ENCODE results near the gene DLEC1.

The DLEC1 gene

DNA sequence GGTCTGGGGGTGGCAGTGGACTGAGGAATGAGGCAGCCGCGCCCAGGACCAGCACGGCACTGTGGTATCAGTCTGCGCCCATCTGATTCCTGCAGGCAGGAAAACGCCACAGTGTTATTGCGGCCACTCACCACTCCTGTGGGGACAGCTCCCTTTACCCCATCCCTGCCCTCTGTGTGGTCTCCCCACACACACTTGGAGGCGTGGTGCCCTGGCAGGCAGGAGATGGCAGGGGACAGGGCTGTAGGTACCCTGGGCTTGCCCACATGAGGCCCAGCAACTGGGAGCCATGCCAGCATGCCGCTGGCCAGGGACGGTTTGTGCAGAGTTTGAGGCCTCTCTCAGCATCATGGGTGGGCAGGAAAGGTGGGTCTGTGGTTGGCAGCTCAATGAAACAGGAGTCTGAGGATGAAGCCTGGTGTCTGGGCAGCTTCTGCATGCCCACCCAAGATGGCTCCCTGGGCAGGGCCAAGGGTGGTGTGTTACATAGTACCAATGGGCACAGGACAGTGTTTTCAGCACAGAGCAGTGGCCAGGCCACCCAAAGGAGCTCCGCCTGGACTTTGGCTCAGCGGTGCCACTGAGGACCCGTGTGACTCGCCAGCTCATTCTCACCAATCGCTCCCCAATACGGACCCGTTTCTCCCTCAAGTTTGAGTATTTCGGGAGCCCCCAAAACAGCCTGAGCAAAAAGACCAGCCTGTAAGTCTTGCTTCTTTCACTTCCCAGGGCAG lies 70.7 kb downstream of the DLEC1 start:
- Histone ChIP-seq H3K27ac (ENCODE audit: low read depth, low read length) (no peak overlapping the region), H3K9me3 (ENCODE audit: low read length) (peaks cover 4% of the 10 kb centered on the region), H3K4me3 (ENCODE audit: low read depth in 1 of 2, low read length in 2 of 2) (no peak overlapping the region), H3K27me3 (ENCODE audit: control insufficient read depth in 1 of 2, insufficient read depth in 2 of 2, low read length in 2 of 2) (no peaks in the 10 kb centered on the region), H3K9ac (ENCODE audit: low read length) (no peak overlapping the region), H3K36me3 (ENCODE audit: insufficient read depth, low read length) (no peaks in the 10 kb centered on the region), H3K4me1 (ENCODE audit: insufficient read depth, low read length) (no peaks in the 10 kb centered on the region)

DNA sequence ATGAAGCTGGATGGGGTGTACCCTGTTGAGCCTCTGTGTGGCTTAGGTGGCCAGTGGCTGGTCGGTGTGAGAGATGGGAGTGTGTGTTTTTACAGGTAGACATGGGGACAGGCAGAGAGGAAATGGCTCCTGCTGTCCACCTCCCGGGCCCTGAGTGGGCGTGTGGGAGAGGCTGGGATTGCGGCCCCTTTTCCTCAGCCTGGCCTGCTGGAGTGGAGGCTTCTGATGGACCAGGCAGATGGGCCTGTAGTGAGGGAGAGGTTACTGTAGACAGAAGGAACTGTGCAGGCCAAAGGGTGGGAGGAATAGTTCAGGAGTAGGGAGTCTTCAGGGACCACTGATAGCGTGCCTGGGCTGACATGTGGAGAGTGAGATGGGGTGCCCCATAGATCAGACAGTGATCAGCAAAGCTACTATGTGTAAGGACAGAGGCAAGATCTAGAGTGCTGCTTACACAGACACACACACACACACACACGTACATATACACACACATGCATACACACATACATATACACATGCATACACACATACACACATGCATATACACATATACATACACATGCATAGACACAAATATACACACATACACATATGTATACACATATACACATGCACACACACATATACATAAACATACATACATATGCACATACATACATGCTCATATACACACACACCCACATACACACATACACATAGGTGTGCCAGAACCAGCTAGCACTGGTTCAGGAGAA lies 71.5 kb downstream of the DLEC1 start:
- Histone ChIP-seq H3K36me3 (ENCODE audit: insufficient read depth, low read length) (no peaks in the 10 kb centered on the region), H3K9ac (ENCODE audit: low read length) (no peak overlapping the region), H3K27me3 (ENCODE audit: control insufficient read depth in 1 of 2, insufficient read depth in 2 of 2, low read length in 2 of 2) (no peaks in the 10 kb centered on the region), H3K4me3 (ENCODE audit: low read depth in 1 of 2, low read length in 2 of 2) (no peak overlapping the region), H3K27ac (ENCODE audit: low read depth, low read length) (no peak overlapping the region), H3K4me1 (ENCODE audit: insufficient read depth, low read length) (no peaks in the 10 kb centered on the region), H3K9me3 (ENCODE audit: low read length) (peaks cover 4% of the 10 kb centered on the region)

DNA sequence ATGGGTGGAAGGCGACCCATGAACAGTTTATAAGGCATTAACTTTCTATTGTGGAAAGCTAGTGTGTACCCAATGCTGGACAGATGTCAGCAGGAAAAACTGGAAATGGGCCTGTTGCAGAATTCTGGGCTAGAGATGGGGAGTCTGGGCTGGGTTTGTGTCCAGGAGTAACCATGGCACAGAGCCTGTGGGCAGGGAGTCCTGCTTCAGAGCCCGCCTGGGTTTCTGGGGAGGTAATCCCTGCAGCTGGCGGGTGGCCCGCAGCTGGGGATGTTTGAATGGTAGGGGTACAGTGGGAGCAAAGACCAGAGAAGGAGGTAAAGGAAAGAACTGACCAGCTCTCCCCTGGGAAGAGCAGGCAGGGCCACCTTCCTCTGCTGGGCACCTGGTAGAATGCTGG lies 72.2 kb downstream of the DLEC1 start:
- H3K9me3 ChIP-seq (ENCODE audit: low read length) = no peaks in the 10 kb centered on the region
- no peak overlapping the region for H3K27ac ChIP-seq (ENCODE audit: low read depth, low read length)
- no peak overlapping the region for H3K4me3 ChIP-seq (ENCODE audit: low read depth in 1 of 2, low read length in 2 of 2)
- H3K9ac ChIP-seq (ENCODE audit: low read length) = no peak overlapping the region
- H3K27me3 ChIP-seq (ENCODE audit: control insufficient read depth in 1 of 2, insufficient read depth in 2 of 2, low read length in 2 of 2) = no peaks in the 10 kb centered on the region
- no peaks in the 10 kb centered on the region for H3K36me3 ChIP-seq (ENCODE audit: insufficient read depth, low read length)
- no peaks in the 10 kb centered on the region for H3K4me1 ChIP-seq (ENCODE audit: insufficient read depth, low read length)

DNA sequence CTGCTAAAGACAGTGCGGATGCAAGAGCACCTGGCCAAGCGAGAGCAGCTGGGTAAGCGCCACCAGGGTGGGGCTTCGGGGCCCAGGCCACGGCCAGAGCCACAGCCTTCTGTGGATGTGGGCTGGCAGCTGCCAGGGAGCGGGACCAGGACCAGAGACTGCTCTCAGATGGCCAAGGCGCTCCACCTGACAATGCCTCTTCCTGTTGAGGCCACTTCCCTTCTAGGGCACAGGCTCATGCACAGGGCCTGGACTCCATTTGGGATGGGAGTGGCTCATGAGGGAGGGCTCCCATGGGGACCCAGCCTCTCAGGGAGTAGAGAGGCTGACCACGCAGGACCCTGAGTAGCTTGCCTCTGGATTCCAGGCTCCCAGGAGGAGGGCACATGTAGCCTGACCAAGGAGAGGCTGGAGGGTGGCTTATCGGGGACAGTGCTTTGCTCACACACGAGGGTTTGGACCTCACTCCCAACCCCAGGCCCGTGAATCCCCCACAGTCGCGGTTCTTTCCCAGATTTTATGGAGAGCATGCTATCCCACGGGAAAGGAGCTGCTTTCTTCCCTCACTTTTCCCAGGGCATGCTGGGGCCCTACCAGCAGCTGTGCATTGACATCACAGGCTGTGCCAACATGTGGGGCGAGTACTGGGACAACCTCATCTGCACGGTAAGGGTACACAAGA lies 72.8 kb downstream of the DLEC1 start:
- Histone ChIP-seq H3K27me3 (ENCODE audit: control insufficient read depth in 1 of 2, insufficient read depth in 2 of 2, low read length in 2 of 2) (no peaks in the 10 kb centered on the region), H3K4me1 (ENCODE audit: insufficient read depth, low read length) (no peaks in the 10 kb centered on the region), H3K36me3 (ENCODE audit: insufficient read depth, low read length) (no peaks in the 10 kb centered on the region), H3K9ac (ENCODE audit: low read length) (no peak overlapping the region), H3K4me3 (ENCODE audit: low read depth in 1 of 2, low read length in 2 of 2) (no peak overlapping the region), H3K27ac (ENCODE audit: low read depth, low read length) (no peak overlapping the region), H3K9me3 (ENCODE audit: low read length) (no peaks in the 10 kb centered on the region)

DNA sequence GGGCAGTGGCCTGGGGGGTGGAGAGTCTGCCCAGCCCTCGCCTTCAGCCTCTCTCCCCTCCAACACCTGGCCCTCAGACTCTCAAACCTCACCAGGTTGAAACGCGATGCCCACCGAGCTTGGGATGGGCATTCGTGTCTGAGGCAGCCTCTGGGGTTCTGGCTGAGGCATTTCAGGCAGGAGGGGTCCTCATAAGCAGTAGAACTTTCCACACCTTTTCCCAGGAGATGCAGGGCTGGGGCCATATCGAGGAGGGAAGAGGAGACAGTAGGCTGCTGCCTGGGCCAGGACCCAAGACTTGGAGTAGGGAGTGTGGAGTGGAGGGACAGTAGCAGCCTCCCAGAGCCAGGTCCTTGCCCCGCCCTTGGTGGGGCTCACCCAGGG lies 73.4 kb downstream of the DLEC1 start:
- no peaks in the 10 kb centered on the region for H3K4me1 ChIP-seq (ENCODE audit: insufficient read depth, low read length)
- no peak overlapping the region for H3K27ac ChIP-seq (ENCODE audit: low read depth, low read length)
- H3K4me3 ChIP-seq (ENCODE audit: low read depth in 1 of 2, low read length in 2 of 2) = no peak overlapping the region
- H3K36me3 ChIP-seq (ENCODE audit: insufficient read depth, low read length) = no peaks in the 10 kb centered on the region
- no peaks in the 10 kb centered on the region for H3K9me3 ChIP-seq (ENCODE audit: low read length)
- no peaks in the 10 kb centered on the region for H3K27me3 ChIP-seq (ENCODE audit: control insufficient read depth in 1 of 2, insufficient read depth in 2 of 2, low read length in 2 of 2)
- H3K9ac ChIP-seq (ENCODE audit: low read length) = no peak overlapping the region

DNA sequence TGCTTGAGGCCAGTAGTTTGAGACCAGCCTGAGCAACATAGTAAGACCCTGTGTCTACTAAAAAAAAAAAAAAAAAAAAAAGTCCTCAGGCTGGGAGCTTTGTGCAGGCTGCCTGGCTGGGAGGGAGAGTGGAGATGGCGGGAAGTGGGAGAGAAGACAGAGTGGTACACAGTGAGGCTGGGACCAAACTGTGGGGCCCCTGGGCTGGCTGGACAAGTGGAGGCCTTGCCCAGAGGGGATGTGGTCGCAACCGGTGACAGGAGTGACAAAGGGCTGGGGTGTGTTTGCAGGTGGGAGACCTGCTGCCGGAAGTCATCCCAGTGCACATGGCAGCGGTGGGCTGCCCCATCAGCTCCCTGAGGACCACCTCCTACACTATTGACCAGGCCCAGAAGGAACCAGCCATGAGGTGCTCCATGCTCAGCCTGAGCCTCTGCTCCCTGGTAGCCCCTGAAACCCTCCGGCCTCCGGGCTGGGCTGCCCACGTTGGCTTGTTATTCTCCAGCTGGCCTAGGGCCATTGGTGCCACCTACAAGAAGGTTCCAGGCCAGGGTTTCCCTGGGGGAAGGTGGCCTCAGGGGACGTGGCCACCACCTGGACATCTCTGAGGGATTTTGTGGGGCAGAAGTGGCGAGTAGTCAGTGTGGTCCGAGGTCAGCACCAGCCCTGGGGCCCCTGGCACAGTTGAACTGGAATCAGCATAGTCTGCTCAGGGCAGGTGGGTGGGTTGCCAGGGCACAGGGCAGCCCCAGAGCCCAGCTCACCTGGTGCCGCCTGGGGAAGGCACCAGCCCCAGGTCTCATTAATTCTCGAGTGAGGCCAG lies 75.3 kb downstream of the DLEC1 start:
- Histone ChIP-seq H3K4me1 (ENCODE audit: insufficient read depth, low read length) (no peaks in the 10 kb centered on the region), H3K9ac (ENCODE audit: low read length) (no peak overlapping the region), H3K4me3 (ENCODE audit: low read depth in 1 of 2, low read length in 2 of 2) (no peak overlapping the region), H3K36me3 (ENCODE audit: insufficient read depth, low read length) (no peaks in the 10 kb centered on the region), H3K9me3 (ENCODE audit: low read length) (no peaks in the 10 kb centered on the region), H3K27ac (ENCODE audit: low read depth, low read length) (no peak overlapping the region), H3K27me3 (ENCODE audit: control insufficient read depth in 1 of 2, insufficient read depth in 2 of 2, low read length in 2 of 2) (no peaks in the 10 kb centered on the region)

DNA sequence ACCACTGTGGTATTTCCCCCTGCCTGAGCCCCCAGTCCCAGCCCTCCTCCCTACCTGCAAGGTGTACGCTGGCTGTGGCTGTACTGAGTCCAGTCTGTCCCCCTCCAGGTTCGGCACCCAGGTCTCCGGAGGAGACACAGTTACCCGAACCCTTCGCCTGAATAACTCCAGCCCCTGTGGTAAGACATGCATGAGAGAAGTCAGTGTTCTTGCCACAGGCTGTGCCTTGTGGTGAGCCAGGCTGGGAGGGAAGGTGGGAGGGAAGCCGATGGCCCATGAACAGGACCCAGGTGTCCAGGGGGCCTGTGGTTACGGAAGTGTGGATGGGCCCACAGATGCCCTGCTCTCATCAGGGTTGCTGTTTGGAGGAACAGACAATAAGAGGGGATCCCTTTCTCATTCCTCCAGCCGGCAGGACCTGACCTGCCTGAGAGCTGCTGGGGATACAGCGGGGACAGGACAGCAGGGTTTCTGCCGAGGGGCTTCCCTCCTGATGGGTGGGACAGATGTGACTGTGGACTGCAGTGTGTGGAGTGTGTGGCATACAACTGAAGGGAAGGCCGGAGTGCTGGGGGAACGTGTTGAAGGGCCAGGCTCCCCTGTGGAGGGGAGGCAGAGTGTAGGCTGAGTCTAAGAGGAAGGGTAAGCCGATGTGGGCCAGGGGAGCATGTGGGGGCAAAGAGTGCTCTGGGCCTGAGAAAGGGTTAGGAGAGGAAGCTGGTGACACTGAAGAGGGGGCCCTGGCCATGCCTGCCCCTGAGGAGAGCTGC lies 76.1 kb downstream of the DLEC1 start:
- Histone ChIP-seq H3K36me3 (ENCODE audit: insufficient read depth, low read length) (peaks cover 3% of the 10 kb centered on the region), H3K4me3 (ENCODE audit: low read depth in 1 of 2, low read length in 2 of 2) (no peak overlapping the region), H3K9me3 (ENCODE audit: low read length) (no peaks in the 10 kb centered on the region), H3K27ac (ENCODE audit: low read depth, low read length) (no peak overlapping the region), H3K9ac (ENCODE audit: low read length) (no peak overlapping the region), H3K27me3 (ENCODE audit: control insufficient read depth in 1 of 2, insufficient read depth in 2 of 2, low read length in 2 of 2) (no peaks in the 10 kb centered on the region), H3K4me1 (ENCODE audit: insufficient read depth, low read length) (no peaks in the 10 kb centered on the region)

DNA sequence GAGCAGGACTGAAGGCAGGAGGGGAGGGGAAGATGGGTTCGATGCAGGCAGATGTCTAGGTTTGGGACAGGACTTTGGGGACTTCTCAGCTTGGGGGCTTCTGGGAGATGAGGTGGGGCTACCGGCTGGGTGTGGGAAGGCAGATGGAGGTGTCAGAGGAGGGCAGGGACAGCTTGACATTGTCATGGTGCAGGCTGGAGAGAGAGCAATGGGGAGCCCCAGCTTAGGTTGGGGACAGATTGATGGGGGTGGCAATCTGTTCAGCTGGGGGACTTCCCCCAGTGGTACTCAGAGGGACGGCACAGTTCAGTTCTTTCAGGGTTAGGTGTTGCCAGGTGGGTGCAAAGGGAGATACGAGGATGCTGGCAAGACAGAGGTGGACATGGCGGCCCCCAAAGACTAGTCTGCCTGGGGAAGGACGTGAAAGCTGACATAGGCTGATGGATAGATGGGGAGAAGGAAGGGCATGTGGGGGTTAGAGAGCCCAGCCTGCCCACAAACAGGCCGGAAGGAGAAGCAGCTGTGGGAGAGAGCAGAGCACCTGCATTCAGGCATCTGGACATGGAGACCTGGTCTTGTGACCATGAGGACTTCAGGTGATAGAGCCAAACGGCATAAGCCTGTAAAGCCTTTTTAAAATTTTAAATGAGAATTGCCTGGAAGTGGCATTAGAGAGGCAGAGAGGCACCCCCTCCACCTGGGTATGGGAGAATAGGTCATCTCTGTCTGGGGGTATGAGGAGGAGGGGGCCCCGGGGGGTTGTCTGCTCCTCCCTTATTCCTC lies 76.8 kb downstream of the DLEC1 start:
- H3K4me3 ChIP-seq (ENCODE audit: low read depth in 1 of 2, low read length in 2 of 2) = no peak overlapping the region
- H3K9me3 ChIP-seq (ENCODE audit: low read length) = no peaks in the 10 kb centered on the region
- no peak overlapping the region for H3K27ac ChIP-seq (ENCODE audit: low read depth, low read length)
- H3K27me3 ChIP-seq (ENCODE audit: control insufficient read depth in 1 of 2, insufficient read depth in 2 of 2, low read length in 2 of 2) = no peaks in the 10 kb centered on the region
- H3K36me3 ChIP-seq (ENCODE audit: insufficient read depth, low read length) = peaks cover 6% of the 10 kb centered on the region
- no peak overlapping the region for H3K9ac ChIP-seq (ENCODE audit: low read length)
- no peaks in the 10 kb centered on the region for H3K4me1 ChIP-seq (ENCODE audit: insufficient read depth, low read length)

DNA sequence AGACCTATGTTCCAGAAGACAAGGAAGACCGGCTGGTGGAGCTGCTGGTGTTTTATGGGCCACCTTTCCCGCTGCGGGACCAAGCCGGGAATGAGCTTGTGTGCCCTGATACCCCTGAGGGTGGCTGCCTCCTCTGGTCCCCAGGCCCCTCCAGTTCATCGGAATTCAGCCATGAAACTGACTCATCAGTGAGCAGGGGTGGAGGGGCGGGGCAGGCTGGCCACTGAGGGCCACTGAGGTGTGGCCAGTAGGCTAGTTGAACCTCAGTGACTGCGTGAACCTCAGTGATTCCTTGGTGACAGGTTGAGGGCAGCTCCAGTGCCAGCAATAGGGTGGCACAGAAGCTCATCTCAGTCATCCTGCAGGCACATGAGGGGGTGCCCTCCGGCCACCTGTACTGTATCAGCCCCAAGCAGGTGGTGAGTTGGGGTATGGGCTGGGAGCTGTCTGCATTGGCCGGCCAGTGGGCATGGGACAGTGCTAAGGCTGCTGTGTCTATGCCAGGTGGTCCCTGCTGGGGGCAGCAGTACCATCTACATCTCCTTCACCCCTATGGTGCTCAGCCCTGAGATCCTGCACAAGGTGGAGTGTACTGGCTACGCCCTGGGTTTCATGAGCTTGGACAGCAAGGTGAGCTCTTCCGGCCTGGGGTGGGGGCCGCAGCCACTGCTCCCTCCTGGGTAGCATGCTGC lies 77.6 kb downstream of the DLEC1 start:
- Histone ChIP-seq H3K36me3 (ENCODE audit: insufficient read depth, low read length) (peaks cover 12% of the 10 kb centered on the region), H3K4me1 (ENCODE audit: insufficient read depth, low read length) (no peaks in the 10 kb centered on the region), H3K27ac (ENCODE audit: low read depth, low read length) (no peak overlapping the region), H3K27me3 (ENCODE audit: control insufficient read depth in 1 of 2, insufficient read depth in 2 of 2, low read length in 2 of 2) (no peaks in the 10 kb centered on the region), H3K4me3 (ENCODE audit: low read depth in 1 of 2, low read length in 2 of 2) (no peak overlapping the region), H3K9me3 (ENCODE audit: low read length) (no peaks in the 10 kb centered on the region), H3K9ac (ENCODE audit: low read length) (no peak overlapping the region)
